DMS 273 treated with DMSO at 0.1 percent for 48 hours (cell line): ENCODE data around the gene SLC5A9.
"Not testable (repeated sequence)": the region's sequence is repeated elsewhere in the genome, so short reads cannot be mapped to it uniquely, and the experiment has no call there.

Experiments used
- DNase-seq: peaks from one replicate; lab custom pipeline; 2025; lab: John Stamatoyannopoulos, UW

The SLC5A9 gene

GRCh38 chr1:48222501-48223242 lies at the start of gene SLC5A9:
SLC5A9 (plus strand) TSS chr1:48222716; CDS start chr1:48222737, 21 bp downstream.
- DNase-seq: no peak

GRCh38 chr1:48175116-48175515 lies 47.4 kb upstream of the SLC5A9 start:
- no peak for DNase-seq

- DNase-seq: no peak
Measured at GRCh38 chr1:48177257-48177656, 45.3 kb upstream of the SLC5A9 start.

DNA sequence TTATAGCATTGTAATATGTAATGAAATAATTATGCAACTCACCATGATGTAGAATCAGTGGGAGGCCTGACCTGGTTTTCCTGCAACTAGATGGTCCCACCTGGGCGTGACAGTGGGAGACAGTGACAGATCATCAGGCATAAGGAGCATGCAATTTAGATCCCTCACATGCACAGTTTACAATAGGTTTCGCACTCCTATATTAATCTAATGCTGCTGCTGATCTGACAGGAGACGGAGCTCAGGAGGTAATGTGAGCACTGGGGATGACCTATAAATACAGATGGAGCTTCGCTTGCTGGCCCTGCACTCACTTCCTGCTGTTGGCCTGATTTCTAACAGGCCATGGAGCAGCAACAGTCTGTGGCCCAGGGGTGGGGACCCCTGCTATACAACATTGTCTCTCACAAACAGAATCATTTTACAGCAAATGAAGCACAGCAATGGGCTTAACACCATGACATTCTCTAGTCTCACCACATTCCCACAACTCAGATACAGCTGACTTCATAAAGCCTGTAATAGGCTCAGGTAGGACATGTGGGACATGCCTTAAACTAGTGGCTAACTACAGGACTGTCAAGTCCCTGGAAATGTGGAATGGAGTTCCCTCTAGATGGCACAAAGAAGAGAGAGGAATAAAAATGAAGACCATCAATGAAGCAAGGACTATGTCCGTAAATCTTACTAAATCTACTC lies 40.7 kb upstream of the SLC5A9 start:
- no peak for DNase-seq

DNA sequence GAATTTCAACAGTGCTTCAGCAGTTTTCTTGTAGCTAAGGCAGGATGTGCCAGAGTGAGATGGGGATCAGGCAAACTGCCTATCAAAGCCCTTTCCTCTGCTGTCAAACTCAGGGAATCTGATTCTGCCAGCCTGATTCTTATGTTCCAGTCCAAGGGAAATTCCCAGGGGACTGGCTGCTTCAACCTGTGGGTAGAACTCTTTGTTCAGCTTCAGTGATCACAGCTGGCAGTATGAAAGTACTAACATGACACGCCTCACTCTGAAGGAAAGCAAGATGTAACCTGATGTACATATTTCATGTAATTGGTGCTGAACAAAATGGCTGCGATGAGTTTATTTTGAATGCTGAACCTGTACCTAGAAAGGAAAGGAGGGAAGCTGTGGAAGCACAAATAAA lies 40.1 kb upstream of the SLC5A9 start:
- no peak for DNase-seq

GRCh38 chr1:48186306-48186839 lies 36.1 kb upstream of the SLC5A9 start:
- DNase-seq: no peak

GRCh38 chr1:48187969-48188563 lies 34.5 kb upstream of the SLC5A9 start:
- no peak for DNase-seq

DNA sequence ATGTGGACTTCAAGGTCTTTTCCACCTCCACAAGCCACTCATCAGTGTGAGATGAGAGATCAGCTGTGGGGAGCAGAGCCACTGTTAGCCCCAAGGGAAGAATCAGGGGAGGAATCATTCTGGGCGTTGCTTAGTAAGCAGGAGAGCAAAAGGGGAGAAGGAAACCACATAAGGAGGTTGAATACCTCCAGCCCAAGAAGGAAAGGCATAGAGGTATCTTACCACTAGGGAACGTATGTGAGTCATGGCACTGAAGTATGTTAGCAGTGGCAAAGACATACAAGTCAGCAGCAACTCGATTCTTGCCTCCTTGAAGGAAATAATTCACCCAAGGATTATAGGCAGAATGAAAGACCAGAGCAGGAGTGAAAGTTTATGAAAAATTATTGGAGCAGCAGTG lies 31.6 kb upstream of the SLC5A9 start:
- DNase-seq: no peak

DNA sequence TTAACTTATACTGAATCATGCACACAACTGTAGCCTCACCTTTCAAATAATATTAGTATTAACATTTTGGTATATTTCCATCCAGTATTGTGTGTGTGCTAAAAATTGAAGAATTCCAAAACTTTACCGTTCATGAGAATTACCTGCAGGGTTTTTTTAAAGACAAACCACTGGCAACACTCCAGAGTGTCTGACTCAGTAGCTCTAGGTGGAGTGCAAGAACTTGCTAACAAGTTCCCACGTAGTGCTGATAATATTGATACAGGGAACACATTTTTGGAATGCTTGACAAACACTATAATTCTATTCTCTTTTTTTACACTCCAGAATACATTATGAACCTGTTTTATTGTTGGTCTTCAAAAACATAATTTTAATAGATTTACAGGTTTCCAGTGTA lies 27.7 kb upstream of the SLC5A9 start:
- no peak for DNase-seq

DNA sequence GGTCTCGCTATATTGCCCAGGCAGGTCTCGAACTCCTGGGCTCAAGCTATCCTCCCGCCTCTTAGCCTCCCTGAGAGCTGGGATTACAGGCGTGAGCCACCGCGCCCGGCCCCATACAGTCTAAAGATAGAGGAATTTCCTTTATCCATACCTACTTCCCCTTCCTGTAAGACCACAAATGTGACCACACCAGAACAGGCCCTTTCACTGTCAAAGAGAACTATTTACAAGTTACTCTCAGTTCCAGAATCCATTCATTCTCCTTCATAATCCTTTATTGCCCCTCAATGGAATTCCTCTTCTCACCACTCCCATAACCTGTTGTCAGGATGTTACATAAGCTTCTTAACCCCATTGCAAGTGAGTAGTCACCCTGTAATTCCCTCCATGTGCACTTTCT lies 26.3 kb upstream of the SLC5A9 start:
- no peak for DNase-seq

DNA sequence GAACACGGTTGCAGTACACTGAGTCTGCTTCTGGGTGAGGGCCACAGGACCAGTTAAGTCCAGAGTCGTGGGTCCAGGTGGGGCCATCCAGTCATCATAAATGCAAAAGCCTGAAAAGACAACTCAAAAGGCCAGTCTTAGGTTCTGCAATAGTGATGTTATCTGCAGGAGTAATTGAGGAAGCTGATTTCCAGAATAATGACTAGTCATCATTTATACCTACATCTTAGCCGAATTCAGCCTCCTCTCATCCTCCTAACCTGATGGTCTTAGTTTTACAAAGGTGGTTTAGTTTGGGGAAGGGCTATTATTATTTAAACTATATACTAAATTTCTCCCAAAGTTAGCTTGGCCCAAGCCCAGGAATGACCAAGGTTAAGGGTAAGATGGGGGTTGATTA lies 23.5 kb upstream of the SLC5A9 start:
- DNase-seq: no peak

DNA sequence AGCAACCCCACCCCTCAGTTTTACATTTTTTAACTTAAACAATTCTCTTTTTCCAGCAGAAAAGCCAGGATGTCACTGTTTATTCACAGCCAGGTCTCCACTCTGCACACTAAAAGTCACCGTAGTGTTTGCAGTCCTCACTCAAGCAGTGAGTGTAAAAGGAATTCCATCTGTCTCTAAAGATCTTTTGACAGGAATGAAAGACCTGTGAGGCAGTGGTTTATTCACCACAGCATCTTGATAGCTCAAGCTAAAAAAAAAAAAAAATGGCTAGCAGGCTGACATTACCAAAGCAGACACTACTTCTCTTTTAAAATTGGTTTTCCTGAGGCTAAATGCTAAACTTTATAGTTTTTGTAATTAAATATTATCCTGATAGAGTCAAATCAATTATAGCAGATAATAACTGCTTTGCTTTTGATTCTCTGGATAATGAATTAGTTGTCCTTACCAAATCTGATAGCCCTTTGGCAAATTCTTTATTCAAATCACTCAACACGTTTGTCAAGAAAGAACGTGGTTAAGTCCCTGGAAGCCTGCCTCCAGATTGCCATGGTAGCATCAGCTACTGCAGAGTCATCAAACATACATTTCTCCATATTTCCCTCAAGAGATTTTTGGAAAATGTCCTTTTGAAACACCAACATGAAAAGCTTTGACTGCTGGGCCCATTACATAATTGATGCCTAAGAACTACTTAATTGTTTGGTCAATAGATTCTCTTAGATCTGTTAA lies 22.2 kb upstream of the SLC5A9 start:
- DNase-seq: no peak

DNA sequence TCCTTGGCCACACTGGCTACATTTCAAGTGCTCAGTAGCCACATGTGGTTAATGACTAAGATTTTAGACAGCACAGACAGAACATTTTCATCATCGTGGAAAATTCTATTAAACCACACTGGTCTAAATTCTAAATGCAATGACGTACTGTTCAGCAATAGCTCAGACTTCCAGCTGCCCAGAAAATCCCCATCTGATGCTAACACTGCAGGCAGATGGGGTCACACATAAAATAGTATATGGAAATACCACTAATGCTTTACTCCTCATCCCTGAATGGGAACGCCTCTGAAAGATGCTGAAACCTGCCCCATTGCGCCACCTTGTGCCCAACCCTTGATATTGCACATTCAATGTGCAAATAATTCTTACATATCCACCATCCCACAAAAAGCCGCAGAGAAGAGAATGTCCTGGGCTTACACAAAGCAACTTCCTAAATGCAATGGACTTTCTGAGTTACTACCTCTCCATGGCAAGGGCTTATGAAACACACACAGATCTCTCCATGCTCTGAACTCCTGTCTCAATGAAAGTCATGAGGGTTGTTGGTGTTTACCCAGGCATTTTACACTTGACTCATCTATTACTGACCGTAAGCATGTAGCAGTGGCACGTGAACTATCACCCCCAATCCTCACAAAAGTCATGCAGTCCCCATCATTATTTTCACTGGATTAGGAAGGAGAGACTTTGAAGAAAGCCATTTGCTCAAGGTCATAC lies 20.3 kb upstream of the SLC5A9 start:
- no peak for DNase-seq

GRCh38 chr1:48203287-48203900 lies 19.1 kb upstream of the SLC5A9 start:
- DNase-seq: no peak

DNA sequence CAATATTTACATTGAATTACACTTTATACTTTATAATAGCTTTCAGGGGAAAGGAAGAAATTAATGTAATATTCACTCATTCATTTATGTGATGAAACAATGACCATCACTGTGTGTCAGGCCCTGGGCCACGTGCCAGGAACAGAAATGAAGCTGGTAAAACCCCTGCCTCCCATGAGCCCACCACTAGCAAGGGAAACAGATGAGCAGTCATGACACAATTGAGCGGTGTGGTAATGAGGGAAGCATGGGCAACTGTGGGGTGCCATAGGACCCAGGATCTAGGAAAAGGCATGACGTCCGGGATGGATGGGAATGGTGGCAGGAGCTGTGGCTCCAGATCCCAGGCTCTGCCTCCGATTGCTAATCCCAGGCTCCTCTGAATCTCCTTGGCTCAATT lies 17.0 kb upstream of the SLC5A9 start:
- DNase-seq: no peak

DNA sequence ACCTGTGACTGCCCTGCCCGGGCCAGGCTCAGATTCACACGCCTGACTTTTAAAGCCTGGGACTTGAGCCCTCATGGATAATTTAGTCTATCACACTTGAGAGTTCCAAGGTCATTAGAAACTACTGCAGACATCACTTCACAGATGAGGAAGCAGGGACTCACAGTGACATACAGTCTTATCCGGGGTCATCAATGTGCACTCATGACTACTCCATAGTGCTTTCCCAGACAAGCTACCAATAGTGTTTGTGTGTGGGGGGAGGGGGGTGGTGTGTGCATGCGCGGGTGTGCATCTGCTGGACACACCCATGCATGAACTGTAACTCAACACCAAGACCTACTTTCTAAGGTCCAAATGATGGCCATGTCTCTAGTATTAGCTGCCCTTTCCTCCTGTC lies 16.1 kb upstream of the SLC5A9 start:
- no peak for DNase-seq

- no peak for DNase-seq
Measured at GRCh38 chr1:48207131-48207530, 15.4 kb upstream of the SLC5A9 start.

DNA sequence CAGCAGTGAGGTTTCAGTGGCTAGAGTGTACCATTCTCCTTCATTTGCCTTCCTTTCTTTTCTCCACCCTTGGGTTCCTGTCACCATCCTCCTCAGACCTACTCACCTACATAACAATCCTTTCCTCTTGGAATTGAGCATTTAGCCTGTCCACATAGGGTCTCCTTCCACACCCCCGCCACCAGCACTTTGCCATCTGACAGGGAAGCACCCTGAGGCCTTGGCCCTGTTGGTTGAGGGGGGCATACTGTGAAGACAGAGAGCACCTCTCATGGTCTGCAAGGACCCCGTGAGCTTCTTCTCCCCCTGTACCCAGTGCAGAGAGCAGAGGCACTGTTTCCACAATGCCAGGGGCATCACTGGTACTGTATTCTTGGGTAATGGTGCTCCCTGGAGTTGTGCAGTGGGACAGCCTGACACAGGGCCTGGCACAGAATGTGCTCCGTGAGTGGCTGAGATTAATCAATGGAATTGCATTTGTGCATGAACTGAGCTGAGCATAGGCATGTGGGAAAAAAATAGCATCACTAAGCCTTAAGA lies 14.9 kb upstream of the SLC5A9 start:
- DNase-seq: no peak

DNA sequence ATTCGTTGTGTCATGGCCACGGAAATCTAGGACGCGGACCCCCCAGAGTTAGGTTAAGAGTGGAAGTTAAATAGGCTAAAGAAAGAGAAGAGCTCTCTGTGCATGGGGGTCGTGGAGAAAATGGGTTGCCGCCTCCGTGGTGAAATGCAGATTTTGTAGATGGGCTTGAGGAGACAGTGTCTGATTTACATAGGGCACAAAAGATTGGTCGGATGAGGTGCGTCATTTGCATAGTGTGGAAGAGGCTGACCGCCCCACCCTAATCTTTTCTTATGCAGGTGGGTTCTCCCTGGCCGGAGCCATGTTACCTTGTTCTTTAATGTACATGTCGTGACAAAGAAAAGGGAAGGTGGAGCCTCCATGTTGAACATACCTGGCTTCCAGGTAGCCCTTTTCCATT lies 14.3 kb upstream of the SLC5A9 start:
- DNase-seq: no peak

GRCh38 chr1:48208652-48209051 lies 13.9 kb upstream of the SLC5A9 start:
- DNase-seq: no peak

GRCh38 chr1:48213462-48213861 lies 9.1 kb upstream of the SLC5A9 start:
- DNase-seq: not testable (repeated sequence)
